HCT116 (cell line): Measurements from ENCODE around the gene GRIK2. TPM values are rescaled to one million over a fixed set of nuclear protein-coding genes. Genes with fewer than 3 reads are reported as not detected.

Experiments
- ATAC-seq: fragments of 200-7000 bp; cut with Tn5 transposase; 2 replicates; pipeline ENCODE4 v1.9.1; 2020; ENCODE audit warnings: mild to moderate bottlenecking, moderate library complexity
- BruUV-seq: library from RNA; stranded (reverse); fragments of 400-500 nt; replicated peaks from 2 replicates; lab custom pipeline; 2021; lab: Mats Ljungman, UMichigan
- CTCF ChIA-PET: fragments of 300-600 bp; sonication (Branson Sonifier 250); formaldehyde crosslinking; loops from one replicate; lab custom pipeline; 2021; ENCODE audit warnings: antibody characterized with exemption; lab: Charles Lee
- POLR2A ChIA-PET: fragments of 300-600, 350-600 bp; sonication (Branson Sonifier 250); formaldehyde crosslinking; loops from one replicate; lab custom pipeline; 2021; ENCODE audit warnings: antibody characterized with exemption; lab: Charles Lee
- RAD21 ChIA-PET, 2 experiments: fragments of 300-600 bp; sonication (Branson Sonifier 250); formaldehyde crosslinking; loops; one replicate each; lab custom pipeline; 2023; ENCODE audit warnings: low total read pairs in 2 of 2; ENCODE audit not compliant: uncharacterized antibody in 2 of 2, unreplicated experiment in 2 of 2, low non-redundant PET in 1 of 2; lab: Charles Lee
- DNase-seq: peaks from one replicate; pipeline ENCODE4 v3.0.0-alpha.2; 2010; ENCODE audit warnings: low read depth, low spot score
- H2AFZ ChIP-seq: fragments of 200-600 bp; shearing (Covaris generic), sonication (generic); 2 replicates; pipeline ENCODE4 v1.6.1; 2017; ENCODE audit warnings: low read depth, mixed run types, mixed read lengths, antibody characterized with exemption, low read length; ENCODE audit not compliant: poor library complexity, severe bottlenecking
- H3K27ac ChIP-seq: 2 replicates; pipeline ENCODE4 v1.5.1; 2012; ENCODE audit warnings: low read depth, low read length
- H3K27me3 ChIP-seq: fragments of 200-600 bp; sonication (generic); 2 replicates; pipeline ENCODE4 v1.6.1; 2016; ENCODE audit warnings: mixed run types, low read length, mixed read lengths; ENCODE audit not compliant: insufficient read depth
- H3K36me3 ChIP-seq, 2 experiments: fragments of 200-500 bp in 1 of 2; fragments of 200-600 bp in 1 of 2; sonication (Bioruptor generic) in 1 of 2; sonication (generic) in 1 of 2; 2 replicates each; pipeline versions ENCODE4 v1.5.1 to v1.6.1; 2014 to 2016; ENCODE audit warnings: low read length in 2 of 2, inconsistent platforms in 1 of 2, mixed read lengths in 1 of 2, mixed run types in 1 of 2; ENCODE audit not compliant: insufficient read depth in 2 of 2, control insufficient read depth in 1 of 2
- H3K4me1 ChIP-seq, 2 experiments: fragments of 200-600 bp in 1 of 2; sonication (generic) in 1 of 2; 2 replicates each; pipeline versions ENCODE4 v1.5.1 to v1.6.1; 2012 to 2017; ENCODE audit warnings: low read length in 2 of 2, inconsistent platforms in 1 of 2, mild to moderate bottlenecking in 1 of 2, mixed read lengths in 1 of 2, mixed run types in 1 of 2, moderate library complexity in 1 of 2; ENCODE audit not compliant: insufficient read depth in 2 of 2, control insufficient read depth in 1 of 2
- H3K4me2 ChIP-seq: fragments of 200-600 bp; sonication (generic); 2 replicates; pipeline ENCODE4 v1.6.1; 2017; ENCODE audit warnings: mixed run types, low read length, mixed read lengths
- H3K4me3 ChIP-seq, 2 experiments: fragments of 200-600 bp in 1 of 2; sonication (generic) in 1 of 2; replicated peaks in 1 of 2; 2 replicates each; pipeline ENCODE4 v1.5.1; 2011 to 2016; ENCODE audit warnings: low read length in 2 of 2, control low read depth in 1 of 2, low read depth in 1 of 2, mild to moderate bottlenecking in 1 of 2, mixed read lengths in 1 of 2, mixed run types in 1 of 2
- H3K79me2 ChIP-seq: fragments of 200-600 bp; sonication (generic); 2 replicates; pipeline ENCODE4 v1.6.1; 2017; ENCODE audit warnings: mild to moderate bottlenecking, mixed run types, low read length, moderate library complexity, mixed read lengths; ENCODE audit not compliant: insufficient read depth
- H3K9ac ChIP-seq: fragments of 200-600 bp; sonication (generic); 2 replicates; pipeline ENCODE4 v1.6.1; 2016; ENCODE audit warnings: low read length, mixed read lengths
- H3K9me2 ChIP-seq: fragments of 200-600 bp; sonication (generic), shearing (Covaris generic); 2 replicates; pipeline ENCODE4 v1.6.1; 2017; ENCODE audit warnings: mixed run types, mild to moderate bottlenecking, moderate library complexity; ENCODE audit not compliant: insufficient read depth
- H3K9me3 ChIP-seq, 2 experiments: fragments of 200-500 bp in 1 of 2; fragments of 200-600 bp in 1 of 2; sonication (Bioruptor generic) in 1 of 2; sonication (generic) in 1 of 2; 2 replicates each; pipeline ENCODE4 v1.6.1; 2014 to 2017; ENCODE audit warnings: low read length in 2 of 2, mixed read lengths in 2 of 2, inconsistent platforms in 1 of 2, low read depth in 1 of 2, mild to moderate bottlenecking in 1 of 2, mixed run types in 1 of 2, moderate library complexity in 1 of 2; ENCODE audit not compliant: control insufficient read depth in 1 of 2, insufficient read depth in 1 of 2
- H4K20me1 ChIP-seq: fragments of 200-600 bp; sonication (generic), shearing (Covaris generic); 2 replicates; pipeline ENCODE4 v1.6.1; 2017; ENCODE audit warnings: mixed run types, mild to moderate bottlenecking, moderate library complexity; ENCODE audit not compliant: insufficient read depth
- EGR1 ChIP-seq: IDR thresholded peaks from 2 replicates; pipeline ENCODE4 v1.6.1; 2012; ENCODE audit warnings: low read depth
- FOSL1 ChIP-seq: IDR thresholded peaks from 2 replicates; pipeline ENCODE4 v1.6.1; 2012; ENCODE audit warnings: low read depth
- SRF ChIP-seq: IDR thresholded peaks from 2 replicates; pipeline ENCODE4 v1.6.1; 2012; ENCODE audit warnings: low read depth
- YY1 ChIP-seq: IDR thresholded peaks from 2 replicates; pipeline ENCODE4 v1.6.1; 2011; ENCODE audit warnings: low read length, low read depth, moderate library complexity, mild to moderate bottlenecking; ENCODE audit not compliant: insufficient replicate concordance; ENCODE audit errors: extremely low read depth
- ZFX ChIP-seq: fragments of 450-650 bp; IDR thresholded peaks from 2 replicates; pipeline ENCODE4 v1.6.1; 2017
- ZNF274 ChIP-seq: fragments of 200-500 bp; sonication (Bioruptor generic); IDR thresholded peaks from 2 replicates; pipeline ENCODE4 v1.6.1; 2014; ENCODE audit warnings: mild to moderate bottlenecking, low read depth, low read length, inconsistent platforms
- intact Hi-C: fragments of 100-400 bp; cut with micrococcal nuclease; formaldehyde crosslinking; loops from 2 replicates; pipeline ENCODE4 v1.10.0; 2022
- total RNA-seq: library from RNA; stranded (reverse); gene quantifications from one replicate; pipeline ENCODE4 v1.2.1, GENCODE V29; 2021; ENCODE audit not compliant: unreplicated experiment
- TF ChIP-seq, protein P1 (sequence below): IDR thresholded peaks from 2 replicates; pipeline ENCODE4 v1.6.1; 2012; ENCODE audit warnings: low read depth
- TF ChIP-seq, protein P2 (sequence below): IDR thresholded peaks from 2 replicates; pipeline ENCODE4 v1.6.1; 2012

Gene GRIK2
- total RNA-seq, 1 experiment from 2014 or later, result 0.64 TPM

- no peak overlapping the region for H3K27ac ChIP-seq
- no peaks in the 10 kb centered on the region for H3K79me2 ChIP-seq
- no peaks in the 10 kb centered on the region for H3K36me3 ChIP-seq
- no peak for DNase-seq
- H3K9ac ChIP-seq, result no peak overlapping the region
- H3K9me2 ChIP-seq, result 0 out of 2 replicates have a peak, but pooled peaks cover 4% of the 10 kb centered on the region
- H3K4me2 ChIP-seq, result no peak overlapping the region
- H3K9me3 ChIP-seq, result no peaks in the 10 kb centered on the region
- ATAC-seq, result no peak
- no peaks in the 10 kb centered on the region for H3K27me3 ChIP-seq
- ChIA-PET CTCF (no interaction called here), POLR2A (no interaction called here), RAD21 (no interaction called here)
- no peak overlapping the region for H2AFZ ChIP-seq
- H4K20me1 ChIP-seq, result no peaks in the 10 kb centered on the region
- no TSS peak for BruUV-seq
- TF ChIP-seq ZNF274 (no peak), EGR1 (no peak), YY1 (no peak), ZFX (no peak), SRF (no peak)
- TF ChIP-seq, protein P1, sequence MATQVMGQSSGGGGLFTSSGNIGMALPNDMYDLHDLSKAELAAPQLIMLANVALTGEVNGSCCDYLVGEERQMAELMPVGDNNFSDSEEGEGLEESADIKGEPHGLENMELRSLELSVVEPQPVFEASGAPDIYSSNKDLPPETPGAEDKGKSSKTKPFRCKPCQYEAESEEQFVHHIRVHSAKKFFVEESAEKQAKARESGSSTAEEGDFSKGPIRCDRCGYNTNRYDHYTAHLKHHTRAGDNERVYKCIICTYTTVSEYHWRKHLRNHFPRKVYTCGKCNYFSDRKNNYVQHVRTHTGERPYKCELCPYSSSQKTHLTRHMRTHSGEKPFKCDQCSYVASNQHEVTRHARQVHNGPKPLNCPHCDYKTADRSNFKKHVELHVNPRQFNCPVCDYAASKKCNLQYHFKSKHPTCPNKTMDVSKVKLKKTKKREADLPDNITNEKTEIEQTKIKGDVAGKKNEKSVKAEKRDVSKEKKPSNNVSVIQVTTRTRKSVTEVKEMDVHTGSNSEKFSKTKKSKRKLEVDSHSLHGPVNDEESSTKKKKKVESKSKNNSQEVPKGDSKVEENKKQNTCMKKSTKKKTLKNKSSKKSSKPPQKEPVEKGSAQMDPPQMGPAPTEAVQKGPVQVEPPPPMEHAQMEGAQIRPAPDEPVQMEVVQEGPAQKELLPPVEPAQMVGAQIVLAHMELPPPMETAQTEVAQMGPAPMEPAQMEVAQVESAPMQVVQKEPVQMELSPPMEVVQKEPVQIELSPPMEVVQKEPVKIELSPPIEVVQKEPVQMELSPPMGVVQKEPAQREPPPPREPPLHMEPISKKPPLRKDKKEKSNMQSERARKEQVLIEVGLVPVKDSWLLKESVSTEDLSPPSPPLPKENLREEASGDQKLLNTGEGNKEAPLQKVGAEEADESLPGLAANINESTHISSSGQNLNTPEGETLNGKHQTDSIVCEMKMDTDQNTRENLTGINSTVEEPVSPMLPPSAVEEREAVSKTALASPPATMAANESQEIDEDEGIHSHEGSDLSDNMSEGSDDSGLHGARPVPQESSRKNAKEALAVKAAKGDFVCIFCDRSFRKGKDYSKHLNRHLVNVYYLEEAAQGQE, result no peak
- TF ChIP-seq, all 23 proteins: peak for 0
- intact Hi-C loops, result no loop called here
- Histone ChIP-seq H3K4me1 (no peaks in the 10 kb centered on the region), H3K4me3 (no peak overlapping the region)
These were observed 150.8 kb downstream of the GRIK2 start for GRCh38 chr6:101544286-101544685.

DNA sequence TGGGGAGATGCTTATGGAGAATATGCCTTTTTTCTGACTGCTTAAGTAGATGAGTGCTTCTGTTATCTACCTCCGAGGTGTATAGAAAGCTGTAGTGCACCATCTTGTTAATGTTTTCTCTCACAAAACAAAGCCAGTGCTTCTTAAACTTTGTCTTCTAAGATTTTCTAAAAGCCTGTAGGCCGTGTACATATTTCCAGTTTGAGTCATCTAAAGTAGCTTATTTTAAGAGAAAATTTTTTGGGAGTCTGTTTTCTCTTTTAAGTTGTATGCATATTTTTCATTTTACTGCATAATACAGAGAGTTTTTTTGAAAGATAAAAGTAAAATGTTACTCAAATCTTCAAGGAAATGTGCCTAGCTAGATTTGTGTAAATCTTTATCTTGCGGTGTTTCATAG is 151.7 kb downstream of the GRIK2 start:
- ATAC-seq, result no peak
- POLR2A ChIA-PET, result no interaction called here
- RAD21 ChIA-PET, result no interaction called here

More for the DNA sequence above, 151.7 kb downstream of the GRIK2 start:
- H4K20me1 ChIP-seq, result no peaks in the 10 kb centered on the region
- intact Hi-C loops, result no loop called here
- 0 out of 2 replicates have a peak, but pooled peaks cover 4% of the 10 kb centered on the region for H3K9me2 ChIP-seq
- H3K27me3 ChIP-seq, result no peaks in the 10 kb centered on the region
- BruUV-seq, result no TSS peak
- no peak overlapping the region for H2AFZ ChIP-seq
- H3K27ac ChIP-seq, result no peak overlapping the region
- H3K4me1 ChIP-seq, result no peaks in the 10 kb centered on the region
- no peak for TF ChIP-seq FOSL1
- TF ChIP-seq, protein P2, sequence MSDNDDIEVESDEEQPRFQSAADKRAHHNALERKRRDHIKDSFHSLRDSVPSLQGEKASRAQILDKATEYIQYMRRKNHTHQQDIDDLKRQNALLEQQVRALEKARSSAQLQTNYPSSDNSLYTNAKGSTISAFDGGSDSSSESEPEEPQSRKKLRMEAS, result no peak
- H3K79me2 ChIP-seq, result no peaks in the 10 kb centered on the region
- no peak for DNase-seq
- no peaks in the 10 kb centered on the region for H3K36me3 ChIP-seq
- CTCF ChIA-PET, result no interaction called here
- H3K4me3 ChIP-seq, result no peak overlapping the region
- no peaks in the 10 kb centered on the region for H3K9me3 ChIP-seq
- no peak overlapping the region for H3K9ac ChIP-seq
- H3K4me2 ChIP-seq, result no peak overlapping the region
